Liver (tissue), 3 donors: ENCODE measurements around the gene SPATA46.

ENCODE experiments used
- ATF3 ChIP-seq: IDR thresholded peaks from 2 replicates; pipeline ENCODE4 v1.6.1; 2016; ENCODE audit warnings: antibody characterized with exemption
- CTCF ChIP-seq: fragments of 150-350 bp; IDR thresholded peaks from 2 replicates; pipeline ENCODE4 v1.5.1; 2017; ENCODE audit warnings: improper control_type of control experiment, low read depth, low read length; ENCODE audit not compliant: missing input control
- FOXA1 ChIP-seq: IDR thresholded peaks from 2 replicates; pipeline ENCODE4 v1.6.1; 2016; ENCODE audit warnings: antibody characterized with exemption
- GABPA ChIP-seq, 2 donors: IDR thresholded peaks in 1 of 2; conservative IDR thresholded peaks in 1 of 2; 2 replicates each; pipeline ENCODE4 v1.6.1; 2016; ENCODE audit warnings: antibody characterized with exemption in 2 of 2, mild to moderate bottlenecking in 1 of 2, moderate library complexity in 1 of 2
- HNF4G ChIP-seq: IDR thresholded peaks from 2 replicates; pipeline ENCODE4 v1.6.1; 2016; ENCODE audit warnings: antibody characterized with exemption
- JUND ChIP-seq, 2 donors: IDR thresholded peaks; 2 replicates each; pipeline ENCODE4 v1.6.1; 2016; ENCODE audit warnings: antibody characterized with exemption in 2 of 2
- RAD21 ChIP-seq, 2 donors: IDR thresholded peaks; 2 replicates each; pipeline ENCODE4 v1.6.1; 2016; ENCODE audit warnings: antibody characterized with exemption in 2 of 2, mild to moderate bottlenecking in 2 of 2
- REST ChIP-seq: IDR thresholded peaks from 2 replicates; pipeline ENCODE4 v1.6.1; 2016; ENCODE audit warnings: antibody characterized with exemption, mild to moderate bottlenecking
- SP1 ChIP-seq: IDR thresholded peaks from 2 replicates; pipeline ENCODE4 v1.6.1; 2018; ENCODE audit warnings: antibody characterized with exemption, mild to moderate bottlenecking
- TAF1 ChIP-seq: conservative IDR thresholded peaks from 2 replicates; pipeline ENCODE4 v1.6.1; 2016; ENCODE audit warnings: antibody characterized with exemption, mild to moderate bottlenecking
- YY1 ChIP-seq: IDR thresholded peaks from 2 replicates; pipeline ENCODE4 v1.6.1; 2016; ENCODE audit warnings: antibody characterized with exemption, mild to moderate bottlenecking
- TF ChIP-seq, protein P1 (sequence below): IDR thresholded peaks from 2 replicates; pipeline ENCODE4 v1.6.1; 2016; ENCODE audit warnings: antibody characterized with exemption
- TF ChIP-seq, protein P2 (sequence below): IDR thresholded peaks from 2 replicates; pipeline ENCODE4 v1.6.1; 2016; ENCODE audit warnings: antibody characterized with exemption
- donor health status: healthy.
- donor health status: healthy.

DNA sequence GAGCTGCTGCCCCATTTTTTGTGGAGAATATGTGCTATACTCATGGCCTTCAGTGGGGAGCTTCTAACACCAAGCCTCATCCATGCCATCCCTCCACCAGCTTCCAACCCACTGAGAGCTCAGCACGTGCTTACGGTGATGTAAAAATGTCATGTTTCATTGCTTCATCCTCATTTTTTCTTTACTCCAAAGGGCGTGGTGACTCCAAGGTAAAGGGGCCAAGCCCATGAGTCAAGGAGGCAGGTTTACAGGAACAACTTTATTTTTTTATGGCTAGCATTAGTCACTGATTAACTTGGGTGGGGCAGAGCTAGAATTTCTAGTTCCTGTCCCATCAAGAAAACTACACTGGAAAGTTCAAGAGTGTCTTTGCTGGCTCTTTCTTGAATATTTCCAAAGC, 4.7 kb upstream of the SPATA46 start, which contains the start of gene C1orf226:
- TF ChIP-seq CTCF, result no peak
- no peak for TF ChIP-seq YY1
- TF ChIP-seq REST, result no peak
- TF ChIP-seq, protein P1, sequence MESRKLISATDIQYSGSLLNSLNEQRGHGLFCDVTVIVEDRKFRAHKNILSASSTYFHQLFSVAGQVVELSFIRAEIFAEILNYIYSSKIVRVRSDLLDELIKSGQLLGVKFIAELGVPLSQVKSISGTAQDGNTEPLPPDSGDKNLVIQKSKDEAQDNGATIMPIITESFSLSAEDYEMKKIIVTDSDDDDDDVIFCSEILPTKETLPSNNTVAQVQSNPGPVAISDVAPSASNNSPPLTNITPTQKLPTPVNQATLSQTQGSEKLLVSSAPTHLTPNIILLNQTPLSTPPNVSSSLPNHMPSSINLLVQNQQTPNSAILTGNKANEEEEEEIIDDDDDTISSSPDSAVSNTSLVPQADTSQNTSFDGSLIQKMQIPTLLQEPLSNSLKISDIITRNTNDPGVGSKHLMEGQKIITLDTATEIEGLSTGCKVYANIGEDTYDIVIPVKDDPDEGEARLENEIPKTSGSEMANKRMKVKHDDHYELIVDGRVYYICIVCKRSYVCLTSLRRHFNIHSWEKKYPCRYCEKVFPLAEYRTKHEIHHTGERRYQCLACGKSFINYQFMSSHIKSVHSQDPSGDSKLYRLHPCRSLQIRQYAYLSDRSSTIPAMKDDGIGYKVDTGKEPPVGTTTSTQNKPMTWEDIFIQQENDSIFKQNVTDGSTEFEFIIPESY, result no peak
- no peak for TF ChIP-seq TAF1
- no peak for TF ChIP-seq JUND (IDR thresholded peaks at IDR 0.05)
- TF ChIP-seq SP1, result no peak
- TF ChIP-seq FOXA1, result no peak
- no peak for TF ChIP-seq HNF4G
- no peak for TF ChIP-seq RAD21 (IDR thresholded peaks at IDR 0.05)
- TF ChIP-seq GABPA (IDR thresholded peaks at IDR 0.05 in 1 of 2, conservative IDR thresholded peaks at IDR 0.05 in 1 of 2), result no peak
- TF ChIP-seq, protein P2, sequence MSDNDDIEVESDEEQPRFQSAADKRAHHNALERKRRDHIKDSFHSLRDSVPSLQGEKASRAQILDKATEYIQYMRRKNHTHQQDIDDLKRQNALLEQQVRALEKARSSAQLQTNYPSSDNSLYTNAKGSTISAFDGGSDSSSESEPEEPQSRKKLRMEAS, result no peak
- no peak for TF ChIP-seq ATF3
